Urinary bladder (tissue), 4 donors: ENCODE results near the gene IFNA10. TPM values are rescaled to one million over a fixed set of nuclear protein-coding genes. Genes with fewer than 3 reads are reported as not detected.
"Not testable (repeated sequence)": the region's sequence is repeated elsewhere in the genome, so short reads cannot be mapped to it uniquely, and the experiment has no call there.

Experiments used
- DNase-seq: peaks from one replicate; pipeline ENCODE4 v3.0.0-alpha.2; 2015; ENCODE audit errors: extremely low spot score
- H3K27ac ChIP-seq: one replicate; pipeline ENCODE4 v1.5.1; 2013; ENCODE audit warnings: low read depth, mild to moderate bottlenecking, moderate library complexity
- H3K36me3 ChIP-seq: one replicate; pipeline ENCODE4 v1.6.1; 2013; ENCODE audit warnings: mild to moderate bottlenecking, moderate library complexity; ENCODE audit not compliant: insufficient read depth
- H3K4me1 ChIP-seq: one replicate; pipeline ENCODE4 v1.6.1; 2013; ENCODE audit warnings: mild to moderate bottlenecking, moderate library complexity; ENCODE audit not compliant: insufficient read depth
- H3K4me3 ChIP-seq: one replicate; pipeline ENCODE4 v1.5.1; 2013; ENCODE audit warnings: low read depth, low read length
- WGBS: extraction: QIAGEN DNeasy Blood & Tissue Kit; methylation state at CpG from one replicate; pipeline ENCODE4 v1.1.7; 2013; 5-methylcytosine and 5-hydroxymethylcytosine counted together
- polyA plus RNA-seq: library from polyadenylated mRNA; stranded (reverse); fragments of 200-250 nt; gene quantifications from one replicate; pipeline ENCODE4 v1.2.3, GENCODE V29; 2013
- total RNA-seq: library from RNA; depleted of rRNA; stranded (reverse); fragments of >200 nt; gene quantifications from one replicate; pipeline ENCODE4 v1.2.3, GENCODE V29; 2014
- donor health status: healthy with polysubstance abuse.
- donor health status: healthy.

The IFNA10 gene
- total RNA-seq (not detected), polyA plus RNA-seq (not detected)

DNA sequence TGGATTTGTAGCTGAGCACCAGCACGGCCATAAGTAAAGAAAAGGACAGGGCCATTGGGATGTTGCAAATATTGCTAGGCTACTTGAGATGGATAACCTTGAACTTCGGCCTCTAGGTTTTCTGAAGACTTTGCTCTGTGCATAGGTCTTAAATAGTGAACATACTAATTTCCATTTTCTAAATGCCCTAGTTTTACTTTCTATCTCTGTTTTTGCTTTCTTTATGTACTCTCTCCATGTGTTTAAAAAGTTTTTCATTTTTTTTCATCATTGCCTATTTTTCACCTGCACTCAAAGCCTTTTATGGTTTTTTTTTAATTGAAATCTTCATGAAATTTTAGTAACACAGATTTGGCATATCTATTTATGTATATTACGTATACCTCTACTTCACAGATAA, at the start of gene IFNA10:
Gene IFNA10, minus strand, starts transcription at position 101 of the 400 bp plus-strand sequence. Its CDS starts 46 bp downstream, at position 55.
- 87% methylated on average over 3 of the region's 3 CpGs for WGBS
- not testable (repeated sequence) for DNase-seq

DNA sequence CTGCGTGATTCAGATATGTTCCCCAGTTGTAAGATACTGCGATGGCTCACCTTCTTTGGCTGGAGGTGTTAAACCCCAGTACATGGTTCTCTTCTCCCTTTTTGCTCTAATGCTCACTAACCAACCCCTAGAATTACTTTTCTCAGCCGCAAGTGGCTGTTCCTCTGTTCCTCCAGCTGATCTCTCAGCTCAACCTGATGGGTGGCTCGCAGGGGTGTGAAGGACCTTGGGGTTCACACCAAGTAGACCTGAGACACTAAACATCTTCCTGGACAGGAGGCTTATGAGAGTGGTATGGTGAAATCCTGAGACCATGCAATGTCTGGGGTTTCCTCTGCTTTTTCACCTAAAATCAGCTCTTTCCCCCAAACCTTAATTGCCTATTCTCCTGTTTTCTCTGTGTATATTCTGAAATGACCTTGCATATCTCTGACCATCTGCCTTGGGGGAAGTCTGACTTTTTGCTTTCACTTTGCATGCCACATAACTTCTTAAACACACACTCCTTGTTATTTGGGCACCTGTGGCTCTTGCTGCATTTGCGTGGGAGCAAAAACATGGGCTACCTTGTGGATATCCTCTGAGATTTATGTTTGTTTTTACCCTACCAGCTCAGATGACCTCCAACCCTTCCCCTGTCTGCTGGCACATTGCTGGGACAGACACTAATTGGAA, 48.7 kb upstream of the IFNA10 start:
- no peak overlapping the region for H3K4me3 ChIP-seq
- DNase-seq = no peak
- H3K27ac ChIP-seq = no peak overlapping the region
- H3K4me1 ChIP-seq = no peaks in the 10 kb centered on the region
- H3K36me3 ChIP-seq = no peaks in the 10 kb centered on the region
- 72% methylated on average over 5 of the region's 5 CpGs for WGBS

More for the DNA sequence above, at the start of gene IFNA10:
- not testable (repeated sequence) for H3K36me3 ChIP-seq, H3K4me3 ChIP-seq, H3K4me1 ChIP-seq, H3K27ac ChIP-seq

DNA sequence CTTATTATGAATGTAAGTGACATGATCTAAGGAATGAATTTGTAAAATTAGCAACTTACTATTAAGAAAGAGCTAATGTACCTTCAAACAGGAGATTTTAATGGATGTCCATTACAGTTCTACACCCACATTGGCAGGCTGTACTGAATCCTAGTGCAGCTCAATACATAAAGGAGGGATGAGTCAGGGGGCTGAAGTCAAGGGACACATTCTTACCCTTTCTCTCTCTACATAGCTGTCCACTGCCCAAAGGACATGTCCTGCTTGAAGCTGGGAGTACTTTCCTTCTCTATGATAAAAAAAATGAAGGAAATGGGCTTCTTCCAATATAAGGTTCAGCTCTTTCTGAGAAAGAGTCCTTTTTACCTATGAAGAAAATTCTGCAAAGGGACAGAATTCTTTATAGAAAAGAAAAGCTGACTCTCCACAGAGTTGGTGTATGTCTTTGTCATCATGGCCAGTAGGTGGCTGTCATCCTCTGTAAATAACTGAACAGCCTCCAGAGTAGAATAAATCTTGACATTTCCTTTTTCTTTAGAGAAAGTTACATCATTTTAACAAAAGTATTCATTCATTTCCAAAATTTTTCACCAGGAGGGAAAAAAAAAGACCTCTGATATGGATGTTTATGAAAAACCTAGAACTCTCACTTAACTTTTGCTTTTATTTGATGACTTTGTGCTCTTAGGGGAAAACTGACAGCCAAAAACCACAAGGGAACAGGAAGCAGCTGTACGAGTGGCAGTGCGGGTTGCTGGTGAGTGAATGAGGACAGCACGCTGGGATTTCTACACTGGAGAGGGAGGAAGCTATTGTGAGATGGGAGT, 46.0 kb upstream of the IFNA10 start:
- Histone ChIP-seq H3K36me3 (no peaks in the 10 kb centered on the region), H3K4me1 (no peaks in the 10 kb centered on the region), H3K27ac (no peak overlapping the region), H3K4me3 (no peak overlapping the region)
- no peak for DNase-seq
- WGBS = under 1% methylated on average over 3 of the region's 3 CpGs

DNA sequence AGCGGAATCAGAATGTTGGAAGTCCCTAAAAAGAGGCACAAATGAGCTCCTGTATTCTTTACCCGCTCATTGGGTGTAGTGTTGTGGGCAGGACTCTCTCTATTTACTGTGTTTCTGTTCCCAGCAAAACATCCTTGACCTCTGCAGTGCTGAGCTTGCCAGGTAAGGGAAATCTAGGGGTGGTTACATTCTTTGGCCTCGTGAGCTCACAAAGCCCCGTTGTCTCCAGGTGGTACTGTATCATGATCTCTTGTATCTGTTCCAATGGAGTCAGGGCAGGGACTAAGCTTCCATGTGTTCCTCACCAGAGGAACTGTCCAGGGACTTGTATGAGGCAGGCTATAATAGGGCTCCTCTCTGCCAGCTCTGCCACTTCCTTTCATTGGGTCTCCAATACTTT, 44.7 kb upstream of the IFNA10 start:
- Histone ChIP-seq H3K36me3 (no peaks in the 10 kb centered on the region), H3K4me1 (no peaks in the 10 kb centered on the region), H3K4me3 (no peak overlapping the region), H3K27ac (no peak overlapping the region)
- whole genome bisulfite sequencing = 64% methylated on average over 4 of the region's 4 CpGs
- no peak for DNase-seq

DNA sequence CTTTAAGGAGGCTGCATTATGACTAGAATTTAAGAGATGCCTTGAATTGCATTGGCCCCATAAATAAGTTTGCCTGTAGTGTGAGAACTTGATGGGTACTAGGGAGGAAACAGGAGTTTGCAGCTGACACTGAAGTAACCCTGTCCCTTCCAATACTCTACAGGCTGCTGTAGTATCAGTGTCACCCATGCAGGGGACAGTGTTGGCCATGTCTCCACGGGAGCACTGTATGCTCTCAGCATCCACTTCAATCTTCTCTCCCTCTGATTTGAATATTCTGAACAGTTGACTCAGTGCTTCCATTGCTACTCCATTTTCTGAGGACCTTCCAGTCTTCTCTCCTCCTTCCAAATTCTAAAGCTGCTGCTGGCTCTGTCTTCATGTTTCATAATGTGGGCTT, 44.2 kb upstream of the IFNA10 start:
- no peaks in the 10 kb centered on the region for H3K4me1 ChIP-seq
- H3K27ac ChIP-seq = no peak overlapping the region
- no peak overlapping the region for H3K4me3 ChIP-seq
- WGBS = 36% methylated on average over 1 of the region's 1 CpG
- H3K36me3 ChIP-seq = no peaks in the 10 kb centered on the region
- DNase-seq = no peak

- no peak overlapping the region for H3K27ac ChIP-seq
- no peaks in the 10 kb centered on the region for H3K4me1 ChIP-seq
- no peaks in the 10 kb centered on the region for H3K36me3 ChIP-seq
- DNase-seq = no peak
- H3K4me3 ChIP-seq = no peak overlapping the region
- 61% methylated on average over 2 of the region's 2 CpGs for WGBS
Observed at GRCh38 chr9:21244836-21245235, 37.9 kb upstream of the IFNA10 start.

DNA sequence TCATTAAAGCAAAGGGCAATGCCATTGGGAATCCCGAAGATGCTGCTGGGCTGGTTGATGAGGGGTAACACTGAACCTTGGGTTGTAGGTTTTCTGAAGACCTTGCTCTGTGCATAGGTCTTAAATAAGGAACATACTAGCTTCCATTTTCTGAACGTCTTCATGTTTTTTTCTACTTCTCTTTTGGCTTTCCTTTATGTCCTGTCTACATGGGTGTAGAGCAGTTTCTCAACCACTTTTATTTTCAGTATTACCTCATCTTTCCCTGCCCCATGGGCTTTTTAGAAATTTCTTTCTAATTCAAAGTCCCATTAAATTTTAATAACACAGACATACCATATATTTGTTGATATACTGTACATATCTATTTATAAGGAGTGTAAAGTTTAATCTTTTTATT, 33.0 kb upstream of the IFNA10 start, which contains the start of gene IFNA14:
Gene IFNA14, minus strand, starts transcription at position 95 of the 400 bp plus-strand sequence. Its CDS starts 70 bp downstream, at position 25.
- WGBS = 79% methylated on average over 2 of the region's 2 CpGs
- no peaks in the 10 kb centered on the region for H3K36me3 ChIP-seq
- H3K27ac ChIP-seq = no peak within 1 kb of the TSS
- no peak for DNase-seq
- H3K4me1 ChIP-seq = no peaks in the 10 kb centered on the region
- no peak within 1 kb of the TSS for H3K4me3 ChIP-seq

DNA sequence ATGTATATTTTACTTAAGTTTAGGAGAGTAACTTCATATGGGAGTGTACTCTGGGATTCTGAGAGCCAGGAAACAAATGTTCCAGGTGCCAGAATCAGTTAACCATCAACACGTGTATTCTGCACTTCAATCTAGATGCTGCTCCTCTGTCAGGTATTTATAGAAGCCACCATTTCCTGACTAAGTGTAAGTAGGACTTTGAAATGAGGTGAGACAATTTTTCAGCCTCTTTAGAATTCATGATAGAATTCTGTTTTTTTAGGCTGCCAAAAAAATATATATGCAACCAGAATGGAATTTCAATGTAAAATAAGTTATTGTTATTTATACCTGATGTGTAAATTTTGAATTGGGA, 29.4 kb upstream of the IFNA10 start:
- DNase-seq, H3K27ac ChIP-seq, H3K4me3 ChIP-seq, H3K4me1 ChIP-seq, H3K36me3 ChIP-seq: not testable (repeated sequence)
- WGBS = 15% methylated on average over 1 of the region's 1 CpG

GRCh38 chr9:21235468-21236359, 28.8 kb upstream of the IFNA10 start:
- 33% methylated on average over 8 of the region's 8 CpGs for WGBS

GRCh38 chr9:21234153-21234687, 27.3 kb upstream of the IFNA10 start:
- no peak for DNase-seq
- no peaks in the 10 kb centered on the region for H3K4me1 ChIP-seq
- H3K36me3 ChIP-seq = no peaks in the 10 kb centered on the region
- WGBS = 85% methylated on average over 4 of the region's 4 CpGs
- no peak overlapping the region for H3K4me3 ChIP-seq
- no peak overlapping the region for H3K27ac ChIP-seq

More at GRCh38 chr9:21235468-21236359, 28.8 kb upstream of the IFNA10 start:
- not testable (repeated sequence) for H3K36me3 ChIP-seq, DNase-seq, H3K4me1 ChIP-seq, H3K4me3 ChIP-seq, H3K27ac ChIP-seq

GRCh38 chr9:21233258-21233657, 26.3 kb upstream of the IFNA10 start:
- Histone ChIP-seq H3K4me3 (no peak overlapping the region), H3K27ac (no peak overlapping the region), H3K36me3 (no peaks in the 10 kb centered on the region), H3K4me1 (no peaks in the 10 kb centered on the region)
- DNase-seq = no peak
- 91% methylated on average over 2 of the region's 2 CpGs for WGBS

DNA sequence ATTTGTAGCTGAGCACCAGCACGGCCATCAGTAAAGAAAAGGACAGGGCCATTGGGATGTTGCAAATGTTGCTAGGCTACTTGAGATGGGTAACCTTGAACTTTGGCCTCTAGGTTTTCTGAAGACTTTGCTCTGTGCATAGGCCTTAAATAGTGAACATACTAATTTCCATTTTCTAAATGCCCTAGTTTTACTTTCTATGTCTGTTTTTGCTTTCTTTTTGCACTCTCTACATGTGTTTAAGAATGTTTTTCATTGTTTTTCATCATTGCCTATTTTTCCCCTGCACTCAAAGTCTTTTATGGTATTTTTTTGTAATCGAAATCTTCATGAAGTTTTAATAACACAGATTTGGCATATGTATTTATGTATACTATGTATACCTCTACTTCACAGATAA, 21.2 kb upstream of the IFNA10 start, which contains the start of gene IFNA17:
Gene IFNA17, minus strand, starts transcription at position 101 of the 400 bp plus-strand sequence. Its CDS starts 49 bp downstream, at position 52.
- H3K36me3 ChIP-seq = no peaks in the 10 kb centered on the region
- no peaks in the 10 kb centered on the region for H3K4me1 ChIP-seq
- no peak for DNase-seq
- WGBS = 69% methylated on average over 2 of the region's 2 CpGs
- H3K27ac ChIP-seq = no peak within 1 kb of the TSS
- H3K4me3 ChIP-seq = no peak within 1 kb of the TSS

- H3K36me3 ChIP-seq, DNase-seq, H3K27ac ChIP-seq, H3K4me3 ChIP-seq, H3K4me1 ChIP-seq: not testable (repeated sequence)
- 95% methylated on average over 1 of the region's 1 CpG for WGBS
Observed at GRCh38 chr9:21217211-21217610, 10.3 kb upstream of the IFNA10 start, which contains the start of gene IFNA16. Gene IFNA16, minus strand, starts transcription at chr9:21217311. Its CDS starts 6 bp downstream, at chr9:21217305.
